Stomach (tissue), 4 donors: Measurements from ENCODE around the gene HBG2.

ENCODE experiments used
- CTCF ChIP-seq, 7 experiments: fragments of 450-650 bp in 4 of 7; fragments of 200-600 bp in 3 of 7; sonication (generic) in 3 of 7; IDR thresholded peaks; one replicate each; pipeline ENCODE4 v1.5.1; 2016 to 2019; ENCODE audit warnings: antibody characterized with exemption in 7 of 7, control low read depth in 2 of 7, mild to moderate bottlenecking in 1 of 7
- POLR2A ChIP-seq, 4 donors: fragments of 450-650 bp; IDR thresholded peaks; one replicate each; pipeline ENCODE4 v1.6.1; 2016; ENCODE audit warnings: antibody characterized with exemption in 4 of 4, control low read depth in 2 of 4, mild to moderate bottlenecking in 1 of 4, moderate library complexity in 1 of 4
- POLR2AphosphoS5 ChIP-seq, 3 donors: sonication (generic); formaldehyde crosslinking; IDR thresholded peaks; one replicate each; pipeline ENCODE4 v1.6.1; 2016; ENCODE audit warnings: antibody characterized with exemption in 3 of 3

GRCh38 chr11:5203366-5203765 is 51.2 kb downstream of the HBG2 start:
- TF ChIP-seq CTCF (IDR thresholded peaks at IDR 0.05), result no peak
- no peak for TF ChIP-seq POLR2AphosphoS5 (IDR thresholded peaks at IDR 0.05)
- TF ChIP-seq POLR2A (IDR thresholded peaks at IDR 0.05), result no peak
